Mammary epithelial cell (primary cell): ENCODE results near the gene SLC4A3.

Experiments used
- EZH2 ChIP-seq: IDR thresholded peaks from 2 replicates; pipeline ENCODE4 v1.6.1; 2012; ENCODE audit warnings: low read length, inconsistent platforms, borderline replicate concordance
- TF ChIP-seq, protein P1 (sequence below), 2 donors: IDR thresholded peaks in 1 of 2; conservative IDR thresholded peaks in 1 of 2; 2 replicates each; pipeline ENCODE4 v1.5.1; 2011 to 2012; ENCODE audit warnings: inconsistent platforms in 2 of 2, low read length in 2 of 2, mild to moderate bottlenecking in 2 of 2, control low read depth in 1 of 2, low read depth in 1 of 2; ENCODE audit not compliant: insufficient read depth in 1 of 2; ENCODE audit errors: extremely low read depth in 1 of 2

- TF ChIP-seq, protein P1, sequence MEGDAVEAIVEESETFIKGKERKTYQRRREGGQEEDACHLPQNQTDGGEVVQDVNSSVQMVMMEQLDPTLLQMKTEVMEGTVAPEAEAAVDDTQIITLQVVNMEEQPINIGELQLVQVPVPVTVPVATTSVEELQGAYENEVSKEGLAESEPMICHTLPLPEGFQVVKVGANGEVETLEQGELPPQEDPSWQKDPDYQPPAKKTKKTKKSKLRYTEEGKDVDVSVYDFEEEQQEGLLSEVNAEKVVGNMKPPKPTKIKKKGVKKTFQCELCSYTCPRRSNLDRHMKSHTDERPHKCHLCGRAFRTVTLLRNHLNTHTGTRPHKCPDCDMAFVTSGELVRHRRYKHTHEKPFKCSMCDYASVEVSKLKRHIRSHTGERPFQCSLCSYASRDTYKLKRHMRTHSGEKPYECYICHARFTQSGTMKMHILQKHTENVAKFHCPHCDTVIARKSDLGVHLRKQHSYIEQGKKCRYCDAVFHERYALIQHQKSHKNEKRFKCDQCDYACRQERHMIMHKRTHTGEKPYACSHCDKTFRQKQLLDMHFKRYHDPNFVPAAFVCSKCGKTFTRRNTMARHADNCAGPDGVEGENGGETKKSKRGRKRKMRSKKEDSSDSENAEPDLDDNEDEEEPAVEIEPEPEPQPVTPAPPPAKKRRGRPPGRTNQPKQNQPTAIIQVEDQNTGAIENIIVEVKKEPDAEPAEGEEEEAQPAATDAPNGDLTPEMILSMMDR (conservative IDR thresholded peaks at IDR 0.05 in 1 of 2, IDR thresholded peaks at IDR 0.05 in 1 of 2; ENCODE audit: extremely low read depth in 1 of 2, insufficient read depth in 1 of 2, low read depth in 1 of 2, low read length in 2 of 2): no peak
- TF ChIP-seq EZH2: no peak
Observed at GRCh38 chr2:219648176-219648575, 20.7 kb downstream of the SLC4A3 start.
